WTC11 (cell line): ENCODE measurements around the gene DHX58. TPM values are rescaled to one million over a fixed set of nuclear protein-coding genes. Genes with fewer than 3 reads are reported as not detected.
A peak's percentile ranks its signal among the peaks of the same experiment; 100 is the strongest.

ENCODE experiments used
- ATAC-seq: fragments of 200-7000 bp; cut with Tn5 transposase; 2 replicates; pipeline ENCODE4 v1.10.0; 2021; ENCODE audit warnings: mild to moderate bottlenecking, moderate library complexity
- CTCF ChIA-PET: fragments of 300-600 bp; sonication (Branson Sonifier 250); formaldehyde crosslinking; loops from one replicate; lab custom pipeline; 2021; ENCODE audit warnings: antibody characterized with exemption; lab: Charles Lee
- POLR2A ChIA-PET: fragments of 350-600 bp; sonication (Branson Sonifier 250); formaldehyde crosslinking; loops from one replicate; lab custom pipeline; 2021; ENCODE audit warnings: antibody characterized with exemption; lab: Charles Lee
- DNase-seq: peaks from one replicate; pipeline ENCODE4 v3.0.0; 2021; ENCODE audit warnings: low spot score
- H3K27ac Mint-ChIP-seq: 2 replicates; pipeline ENCODE4 v1.8.0; 2021; ENCODE audit warnings: mixed read lengths
- H3K27me3 Mint-ChIP-seq: 2 replicates; pipeline ENCODE4 v1.8.0; 2021; ENCODE audit warnings: low read depth, mild to moderate bottlenecking, moderate library complexity, mixed read lengths
- H3K36me3 Mint-ChIP-seq: 2 replicates; pipeline ENCODE4 v1.8.0; 2021; ENCODE audit warnings: mixed read lengths
- H3K4me1 Mint-ChIP-seq: 2 replicates; pipeline ENCODE4 v1.8.0; 2022; ENCODE audit warnings: mixed read lengths
- H3K4me3 Mint-ChIP-seq: 2 replicates; pipeline ENCODE4 v1.8.0; 2021; ENCODE audit warnings: mild to moderate bottlenecking, moderate library complexity, mixed read lengths
- H3K9me3 Mint-ChIP-seq: 2 replicates; pipeline ENCODE4 v1.8.0; 2021; ENCODE audit warnings: mixed read lengths
- CTCF ChIP-seq: fragments of 200-600 bp; IDR thresholded peaks from 2 replicates; pipeline ENCODE4 v1.8.0; 2022; ENCODE audit warnings: antibody characterized with exemption
- E2F4 ChIP-seq: sonication (generic); formaldehyde crosslinking; IDR thresholded peaks from 2 replicates; pipeline ENCODE4 v1.8.1; 2022; ENCODE audit warnings: low read depth, mild to moderate bottlenecking, moderate library complexity, missing genetic modification reagents, borderline replicate concordance
- ELF4 ChIP-seq: sonication (generic); formaldehyde crosslinking; IDR thresholded peaks from 2 replicates; pipeline ENCODE4 v1.8.1; 2022; ENCODE audit warnings: low read depth, mild to moderate bottlenecking, moderate library complexity, missing genetic modification reagents
- GTF2I ChIP-seq: fragments of 250-450 bp; sonication (Bioruptor Pico); conservative IDR thresholded peaks from 2 replicates; pipeline ENCODE4 v1.4.0; 2021; ENCODE audit warnings: mild to moderate bottlenecking
- HMGA2 ChIP-seq: fragments of 250-450 bp; sonication (Bioruptor Pico); IDR thresholded peaks from 2 replicates; pipeline ENCODE4 v1.4.0; 2021; ENCODE audit warnings: mild to moderate bottlenecking, moderate library complexity
- JAZF1 ChIP-seq: fragments of 250-450 bp; sonication (Bioruptor Pico); IDR thresholded peaks from 2 replicates; pipeline ENCODE4 v1.9.0; 2021; ENCODE audit warnings: moderate library complexity, mild to moderate bottlenecking, inconsistent platforms
- MLX ChIP-seq: sonication (generic); formaldehyde crosslinking; IDR thresholded peaks from 2 replicates; pipeline ENCODE4 v1.8.1; 2023; ENCODE audit warnings: mild to moderate bottlenecking, missing genetic modification reagents, moderate library complexity
- NFATC4 ChIP-seq: fragments of 250-450 bp; sonication (Bioruptor Pico); IDR thresholded peaks from 2 replicates; pipeline ENCODE4 v1.9.0; 2021; ENCODE audit warnings: mild to moderate bottlenecking
- total RNA-seq: library from RNA; stranded (reverse); gene quantifications from 3 replicates; pipeline ENCODE4 v1.2.3, GENCODE V29; 2021
- TF ChIP-seq, protein P1 (sequence below): fragments of 250-450 bp; sonication (Bioruptor Pico); conservative IDR thresholded peaks from 2 replicates; pipeline ENCODE4 v1.9.0; 2021; ENCODE audit warnings: mild to moderate bottlenecking
- TF ChIP-seq, protein P2 (sequence below): sonication (generic); formaldehyde crosslinking; IDR thresholded peaks from 2 replicates; pipeline ENCODE4 v1.8.1; 2022; ENCODE audit warnings: mild to moderate bottlenecking, missing genetic modification reagents, moderate library complexity, borderline replicate concordance
- TF ChIP-seq, protein P3 (sequence below): sonication (generic); formaldehyde crosslinking; IDR thresholded peaks from 2 replicates; pipeline ENCODE4 v1.8.1; 2022; ENCODE audit warnings: mild to moderate bottlenecking, moderate library complexity, missing genetic modification reagents
- TF ChIP-seq, protein P4 (sequence below): sonication (generic); formaldehyde crosslinking; IDR thresholded peaks from 2 replicates; pipeline ENCODE4 v1.8.0; 2022; ENCODE audit warnings: mild to moderate bottlenecking, missing genetic modification reagents
- TF ChIP-seq, protein P5 (sequence below): sonication (generic); formaldehyde crosslinking; IDR thresholded peaks from 2 replicates; pipeline ENCODE4 v1.8.1; 2023; ENCODE audit warnings: mild to moderate bottlenecking, missing genetic modification reagents

Gene DHX58
- total RNA-seq, 1 experiment from 2014 or later, result 6.3 TPM

- TF ChIP-seq, protein P1, sequence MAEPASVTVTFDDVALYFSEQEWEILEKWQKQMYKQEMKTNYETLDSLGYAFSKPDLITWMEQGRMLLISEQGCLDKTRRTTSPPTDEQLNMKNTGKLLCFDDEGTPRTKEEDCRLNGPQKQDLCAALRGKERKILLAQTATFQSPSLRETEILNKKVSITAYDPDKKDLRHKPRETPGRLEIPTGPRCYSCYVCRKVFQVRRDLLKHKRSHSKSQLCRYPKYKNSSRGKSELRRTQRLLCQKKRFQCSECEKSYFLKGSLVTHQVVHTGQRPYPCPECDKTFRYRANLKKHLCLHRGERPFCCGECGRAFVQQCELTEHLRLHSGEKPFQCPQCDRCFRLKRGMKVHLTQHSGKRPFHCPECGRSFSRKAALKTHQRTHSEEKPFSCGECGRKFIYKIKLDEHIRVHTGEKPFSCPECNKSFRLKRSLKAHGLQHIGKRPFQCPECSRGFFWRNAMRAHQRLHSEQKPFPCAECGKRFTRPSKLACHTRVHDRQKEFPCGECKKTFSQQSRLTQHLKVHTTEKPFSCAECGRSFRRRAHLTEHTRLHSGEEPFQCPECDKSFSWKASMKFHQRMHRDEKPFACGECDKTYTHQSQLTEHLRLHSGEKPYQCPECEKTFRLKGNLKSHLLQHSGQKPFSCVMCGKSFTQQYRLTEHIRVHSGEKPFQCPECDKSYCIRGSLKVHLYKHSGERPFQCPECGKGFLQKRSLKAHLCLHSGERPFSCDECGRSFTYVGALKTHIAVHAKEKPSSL (CRISPR knock-in tag), result no peak
Observed at GRCh38 chr17:42119301-42119700, 6.8 kb upstream of the DHX58 start (continued).

DNA sequence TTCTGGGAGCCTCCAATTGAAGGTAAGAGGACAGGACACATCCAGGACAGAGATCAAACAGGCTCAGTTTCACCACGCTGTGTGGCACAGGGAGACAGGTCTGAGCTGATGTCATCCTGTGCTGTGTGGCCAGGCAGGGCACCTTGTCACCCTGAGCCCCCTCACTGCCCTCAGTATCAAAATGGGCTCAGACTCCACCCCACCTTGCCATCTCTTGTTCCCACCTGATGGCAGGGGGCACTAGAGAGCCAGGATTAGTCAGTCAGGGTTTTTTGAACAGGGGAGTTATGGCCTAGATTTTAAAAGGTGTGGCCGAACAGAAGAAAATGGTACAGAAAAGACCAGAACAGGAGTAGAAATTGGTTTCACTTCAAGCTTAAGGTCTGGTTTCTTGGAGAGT is 6.0 kb upstream of the DHX58 start:
- TF ChIP-seq, protein P2, sequence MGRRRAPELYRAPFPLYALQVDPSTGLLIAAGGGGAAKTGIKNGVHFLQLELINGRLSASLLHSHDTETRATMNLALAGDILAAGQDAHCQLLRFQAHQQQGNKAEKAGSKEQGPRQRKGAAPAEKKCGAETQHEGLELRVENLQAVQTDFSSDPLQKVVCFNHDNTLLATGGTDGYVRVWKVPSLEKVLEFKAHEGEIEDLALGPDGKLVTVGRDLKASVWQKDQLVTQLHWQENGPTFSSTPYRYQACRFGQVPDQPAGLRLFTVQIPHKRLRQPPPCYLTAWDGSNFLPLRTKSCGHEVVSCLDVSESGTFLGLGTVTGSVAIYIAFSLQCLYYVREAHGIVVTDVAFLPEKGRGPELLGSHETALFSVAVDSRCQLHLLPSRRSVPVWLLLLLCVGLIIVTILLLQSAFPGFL, result no peak
- peak; percentile 33; the same call in 1 of the 2 replicates for TF ChIP-seq CTCF
- TF ChIP-seq ELF4, result no peak
- ATAC-seq, result peak; percentile 7; the same call in 1 of the 2 replicates
- Mint-ChIP-seq H3K9me3 (no peaks in the 10 kb centered on the region), H3K27me3 (no peaks in the 10 kb centered on the region), H3K4me1 (peaks cover 31% of the 10 kb centered on the region), H3K36me3 (peaks cover 29% of the 10 kb centered on the region), H3K27ac (no peak overlapping the region), H3K4me3 (peak overlapping the region; percentile 24)
- peak; percentile 62 for DNase-seq
- CTCF ChIA-PET, result interaction anchor here (0.6 to 4.5 kb wide), 12 partner anchors 10 to 409 kb away, joined by 3 to 54 read pairs (median 4); partner anchors contain the start of gene NKIRAS2
- POLR2A ChIA-PET, result no interaction called here

DNA sequence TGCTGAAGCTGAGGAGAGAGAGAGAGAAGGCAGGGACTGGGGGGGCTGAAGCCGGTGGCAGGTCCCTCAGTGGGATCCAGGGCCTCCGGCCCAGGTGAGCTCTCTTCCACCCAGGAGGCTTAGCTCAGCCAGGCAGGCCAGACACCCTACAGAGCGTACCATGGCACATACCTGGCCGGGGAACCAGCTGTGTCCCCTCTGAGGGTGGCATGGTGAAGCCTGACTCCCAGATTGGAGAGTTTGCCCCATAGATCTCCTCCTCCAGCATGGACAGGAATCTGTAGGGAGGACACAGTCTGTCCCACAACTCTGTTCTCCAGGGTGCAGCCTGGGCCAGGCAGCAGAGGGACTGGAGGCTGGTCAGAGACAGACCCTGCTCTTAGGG is 5.6 kb upstream of the DHX58 start:
- POLR2A ChIA-PET, result no interaction called here
- Mint-ChIP-seq H3K27ac (no peak overlapping the region), H3K4me1 (peaks cover 29% of the 10 kb centered on the region), H3K36me3 (peaks cover 30% of the 10 kb centered on the region), H3K27me3 (no peaks in the 10 kb centered on the region), H3K4me3 (no peak overlapping the region), H3K9me3 (no peaks in the 10 kb centered on the region)
- TF ChIP-seq, protein P3, sequence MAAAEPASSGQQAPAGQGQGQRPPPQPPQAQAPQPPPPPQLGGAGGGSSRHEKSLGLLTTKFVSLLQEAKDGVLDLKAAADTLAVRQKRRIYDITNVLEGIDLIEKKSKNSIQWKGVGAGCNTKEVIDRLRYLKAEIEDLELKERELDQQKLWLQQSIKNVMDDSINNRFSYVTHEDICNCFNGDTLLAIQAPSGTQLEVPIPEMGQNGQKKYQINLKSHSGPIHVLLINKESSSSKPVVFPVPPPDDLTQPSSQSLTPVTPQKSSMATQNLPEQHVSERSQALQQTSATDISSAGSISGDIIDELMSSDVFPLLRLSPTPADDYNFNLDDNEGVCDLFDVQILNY (CRISPR knock-in tag), result no peak
- no peak for TF ChIP-seq ELF4
- TF ChIP-seq MLX, result no peak
- no peak for TF ChIP-seq JAZF1 (CRISPR knock-in tag)
- no peak for TF ChIP-seq HMGA2 (CRISPR knock-in tag)
- TF ChIP-seq, protein P4, sequence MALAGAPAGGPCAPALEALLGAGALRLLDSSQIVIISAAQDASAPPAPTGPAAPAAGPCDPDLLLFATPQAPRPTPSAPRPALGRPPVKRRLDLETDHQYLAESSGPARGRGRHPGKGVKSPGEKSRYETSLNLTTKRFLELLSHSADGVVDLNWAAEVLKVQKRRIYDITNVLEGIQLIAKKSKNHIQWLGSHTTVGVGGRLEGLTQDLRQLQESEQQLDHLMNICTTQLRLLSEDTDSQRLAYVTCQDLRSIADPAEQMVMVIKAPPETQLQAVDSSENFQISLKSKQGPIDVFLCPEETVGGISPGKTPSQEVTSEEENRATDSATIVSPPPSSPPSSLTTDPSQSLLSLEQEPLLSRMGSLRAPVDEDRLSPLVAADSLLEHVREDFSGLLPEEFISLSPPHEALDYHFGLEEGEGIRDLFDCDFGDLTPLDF (CRISPR knock-in tag), result no peak
- no peak for TF ChIP-seq GTF2I
- TF ChIP-seq, protein P1 (CRISPR knock-in tag), result no peak
- TF ChIP-seq, protein P5, sequence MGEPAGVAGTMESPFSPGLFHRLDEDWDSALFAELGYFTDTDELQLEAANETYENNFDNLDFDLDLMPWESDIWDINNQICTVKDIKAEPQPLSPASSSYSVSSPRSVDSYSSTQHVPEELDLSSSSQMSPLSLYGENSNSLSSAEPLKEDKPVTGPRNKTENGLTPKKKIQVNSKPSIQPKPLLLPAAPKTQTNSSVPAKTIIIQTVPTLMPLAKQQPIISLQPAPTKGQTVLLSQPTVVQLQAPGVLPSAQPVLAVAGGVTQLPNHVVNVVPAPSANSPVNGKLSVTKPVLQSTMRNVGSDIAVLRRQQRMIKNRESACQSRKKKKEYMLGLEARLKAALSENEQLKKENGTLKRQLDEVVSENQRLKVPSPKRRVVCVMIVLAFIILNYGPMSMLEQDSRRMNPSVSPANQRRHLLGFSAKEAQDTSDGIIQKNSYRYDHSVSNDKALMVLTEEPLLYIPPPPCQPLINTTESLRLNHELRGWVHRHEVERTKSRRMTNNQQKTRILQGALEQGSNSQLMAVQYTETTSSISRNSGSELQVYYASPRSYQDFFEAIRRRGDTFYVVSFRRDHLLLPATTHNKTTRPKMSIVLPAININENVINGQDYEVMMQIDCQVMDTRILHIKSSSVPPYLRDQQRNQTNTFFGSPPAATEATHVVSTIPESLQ (CRISPR knock-in tag), result no peak
- TF ChIP-seq NFATC4, result no peak
- no peak for TF ChIP-seq E2F4
- ATAC-seq (no peak), DNase-seq (no peak)
- CTCF ChIA-PET, result interaction anchor here (0.7 to 4.5 kb wide), 9 partner anchors 14 to 409 kb away, joined by 3 to 54 read pairs (median 5); partner anchors contain the start of gene NKIRAS2
